GM19193 (cell line): ENCODE measurements around the gene PPID.

Source experiments
- POLR2A ChIP-seq: IDR thresholded peaks from 4 replicates; pipeline ENCODE4 v1.6.1; 2011; ENCODE audit not compliant: insufficient read depth, insufficient read length; ENCODE audit errors: extremely low read depth

PPID gene

DNA sequence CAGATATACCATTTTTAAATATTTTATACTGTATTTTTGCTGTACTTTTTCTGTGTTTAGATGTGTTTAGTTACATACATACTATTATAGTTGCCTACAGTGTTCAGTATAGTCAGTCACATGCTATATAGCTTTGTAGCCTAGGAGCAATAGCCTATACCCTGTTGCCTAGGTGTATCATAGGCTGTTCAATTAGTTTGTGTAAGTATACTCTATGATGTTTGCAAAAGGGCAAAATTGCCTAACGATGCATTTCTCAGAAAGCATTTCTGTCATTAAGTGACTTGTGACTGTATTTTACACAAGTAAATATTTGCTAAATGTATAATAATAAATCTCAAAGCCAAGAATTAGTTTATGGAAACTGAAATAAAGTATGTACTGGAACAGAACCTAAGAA lies 41.6 kb downstream of the PPID start:
- no peak for TF ChIP-seq POLR2A

DNA sequence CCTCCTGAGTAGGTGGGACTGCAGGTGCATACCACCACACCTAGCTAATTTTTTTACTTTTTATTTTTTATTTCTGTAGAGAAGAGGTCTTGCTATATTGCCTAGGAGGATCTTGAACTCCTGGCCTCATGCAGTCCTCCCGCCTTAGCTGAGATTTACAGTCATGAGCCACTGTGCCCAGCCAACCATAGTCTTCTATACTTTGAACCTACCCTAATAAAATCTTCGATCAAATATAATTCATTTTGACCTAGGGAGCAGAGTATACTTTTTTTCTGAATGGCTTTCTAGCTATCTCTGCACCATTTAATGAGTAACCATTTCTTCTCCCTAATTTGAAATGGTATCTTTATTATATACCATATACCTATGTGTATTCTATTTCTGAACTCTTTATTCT lies 44.4 kb downstream of the PPID start:
- TF ChIP-seq POLR2A = no peak

GRCh38 chr4:158676076-158676475 lies 47.1 kb downstream of the PPID start:
- no peak for TF ChIP-seq POLR2A

DNA sequence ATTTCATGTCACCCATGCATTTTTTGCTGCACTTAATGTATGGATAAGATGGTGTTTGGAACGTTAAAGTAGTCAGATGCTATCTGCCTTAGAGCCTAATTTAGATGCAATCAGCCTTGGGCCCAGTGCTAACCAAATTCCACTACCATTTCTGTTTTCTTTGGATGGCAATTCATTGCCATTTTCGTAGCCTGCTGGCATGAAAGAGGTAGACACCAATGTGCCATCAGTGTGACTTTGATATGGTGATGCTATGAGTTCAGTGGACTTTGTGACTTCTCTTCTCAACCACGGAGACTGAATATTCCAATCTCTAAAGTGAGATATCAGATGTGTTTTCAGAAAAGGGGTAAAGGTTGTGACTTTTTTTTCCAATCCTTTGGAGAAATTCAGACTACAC lies 49.6 kb downstream of the PPID start:
- no peak for TF ChIP-seq POLR2A

DNA sequence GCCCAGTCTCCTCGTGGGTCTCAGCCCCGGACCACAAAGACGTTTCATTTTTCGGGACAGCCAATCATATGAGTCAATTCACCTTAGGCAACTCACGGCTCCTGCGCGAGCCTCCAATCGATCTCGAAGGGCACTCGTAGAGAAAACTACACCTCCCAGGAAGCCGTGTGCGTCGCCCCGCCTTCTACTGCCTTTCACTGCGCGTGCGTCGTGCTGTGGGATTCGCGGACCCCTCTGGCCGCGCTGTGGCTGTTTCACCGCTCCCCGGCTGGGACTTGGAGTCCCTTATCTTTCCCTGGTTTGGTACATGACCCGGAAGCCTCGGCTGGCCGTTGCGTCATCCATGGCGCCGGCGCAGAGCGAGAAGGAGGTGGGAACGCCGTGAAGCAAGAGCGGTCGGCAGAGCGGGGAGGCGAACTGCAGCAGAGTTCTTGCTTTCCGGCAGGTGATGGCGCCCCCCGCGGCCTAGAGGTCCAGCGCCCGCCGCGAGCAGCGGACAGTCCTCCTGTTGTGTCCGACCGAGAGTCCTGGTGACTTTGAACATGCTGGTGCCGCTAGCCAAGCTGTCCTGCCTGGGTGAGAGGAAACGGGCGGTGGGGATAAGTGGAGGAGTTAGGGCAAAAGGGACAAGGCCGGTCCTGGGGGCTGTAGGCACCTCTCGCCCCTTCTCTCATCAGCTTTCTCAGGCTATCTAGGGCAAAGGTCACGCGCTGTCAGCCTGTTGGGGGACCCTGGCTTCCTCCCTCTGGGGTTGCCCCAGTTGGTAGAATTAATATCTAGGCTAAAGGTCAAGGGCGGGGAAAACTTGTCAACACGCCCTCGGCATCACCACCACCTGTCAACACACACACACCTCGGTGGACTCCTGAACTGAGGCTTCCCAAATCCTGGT lies 51.0 kb downstream of the PPID start, which contains the start of gene ETFDH:
TSS of gene ETFDH (plus strand) at position 382 of the 892 bp plus-strand sequence. CDS start at position 543, 161 bp downstream.
- peak; percentile 59 for TF ChIP-seq POLR2A

- TF ChIP-seq POLR2A = no peak
Observed at GRCh38 chr4:158671665-158671914, 51.6 kb downstream of the PPID start, which contains the start of gene C4orf46. Gene C4orf46 (minus strand): TSS chr4:158671887. CDS start chr4:158671801, 86 bp downstream.

GRCh38 chr4:158670975-158671664 lies 52.1 kb downstream of the PPID start:
- peak; percentile 55 for TF ChIP-seq POLR2A

GRCh38 chr4:158669310-158669709 lies 53.9 kb downstream of the PPID start:
- TF ChIP-seq POLR2A = no peak

DNA sequence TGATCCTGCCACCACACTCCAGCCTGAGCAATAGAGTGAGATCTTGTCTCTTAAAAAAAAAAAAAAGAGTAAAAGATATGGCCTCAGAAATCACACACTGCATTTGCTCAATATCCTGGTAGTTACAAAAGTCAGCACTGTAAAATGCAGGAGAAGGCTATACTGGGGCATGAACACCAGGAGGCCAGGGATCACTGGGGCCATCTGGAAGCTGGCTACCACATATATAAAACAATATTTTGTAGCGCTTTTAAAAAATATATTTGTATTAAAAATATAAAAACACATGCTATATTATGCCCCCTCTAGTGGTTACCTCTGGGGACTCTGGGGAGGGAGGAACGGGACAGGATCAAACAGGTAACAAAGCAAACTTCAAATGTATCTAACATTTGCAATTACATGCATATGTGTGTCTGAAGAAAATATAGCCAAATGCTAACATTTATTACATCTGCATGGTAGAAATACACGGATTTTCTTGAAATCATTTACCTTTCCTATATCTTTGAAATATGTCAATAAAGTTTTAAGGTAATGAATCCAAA lies 55.5 kb downstream of the PPID start:
- no peak for TF ChIP-seq POLR2A

DNA sequence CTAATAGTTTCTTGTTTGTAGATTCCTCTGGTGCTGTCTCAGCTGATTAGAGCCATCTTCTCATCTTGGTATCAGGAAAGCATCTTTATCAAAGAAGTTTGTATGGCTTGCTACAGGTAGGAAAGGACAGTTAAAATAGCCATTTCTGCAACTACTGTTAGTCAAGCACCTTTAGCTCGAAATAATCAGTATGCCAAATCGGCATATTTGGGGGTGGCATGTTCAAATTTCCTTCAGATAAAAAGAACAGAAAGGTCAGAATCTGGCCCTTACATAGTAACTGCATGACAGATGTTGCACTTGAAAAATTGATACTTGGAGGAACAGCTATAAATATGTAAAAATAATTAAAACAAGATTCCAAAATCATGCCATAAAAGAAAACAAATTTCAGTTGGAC lies 56.3 kb downstream of the PPID start:
- TF ChIP-seq POLR2A = no peak

DNA sequence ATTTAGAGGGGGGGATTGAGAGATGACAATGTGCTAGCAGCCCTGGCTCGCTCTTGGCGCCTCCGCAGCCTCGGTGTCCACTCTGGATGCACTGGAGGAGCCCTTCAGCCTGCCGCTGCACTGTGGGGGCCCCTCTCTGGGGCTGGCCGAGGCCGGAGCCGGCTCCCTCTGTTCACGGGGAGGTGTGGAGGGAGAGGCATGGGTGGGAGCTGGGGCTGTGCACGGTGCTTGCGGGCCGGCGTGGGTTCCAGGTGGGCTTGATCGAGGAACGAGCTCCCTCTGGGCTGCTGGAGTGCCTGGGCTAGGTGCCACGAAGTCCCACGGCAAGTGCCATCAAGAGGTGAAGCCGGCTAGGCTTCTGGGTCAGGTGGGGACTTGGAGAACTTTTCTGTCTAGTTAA lies 58.4 kb downstream of the PPID start:
- TF ChIP-seq POLR2A = no peak
